ENCODE measurements around the gene TGM1.
"Not testable (repeated sequence)": the region's sequence is repeated elsewhere in the genome, so short reads cannot be mapped to it uniquely, and the experiment has no call there.

The TGM1 gene

GRCh38 chr14:24252289-24253124 is 10.5 kb downstream of the TGM1 start:
- no peak for DNase-seq

DNA sequence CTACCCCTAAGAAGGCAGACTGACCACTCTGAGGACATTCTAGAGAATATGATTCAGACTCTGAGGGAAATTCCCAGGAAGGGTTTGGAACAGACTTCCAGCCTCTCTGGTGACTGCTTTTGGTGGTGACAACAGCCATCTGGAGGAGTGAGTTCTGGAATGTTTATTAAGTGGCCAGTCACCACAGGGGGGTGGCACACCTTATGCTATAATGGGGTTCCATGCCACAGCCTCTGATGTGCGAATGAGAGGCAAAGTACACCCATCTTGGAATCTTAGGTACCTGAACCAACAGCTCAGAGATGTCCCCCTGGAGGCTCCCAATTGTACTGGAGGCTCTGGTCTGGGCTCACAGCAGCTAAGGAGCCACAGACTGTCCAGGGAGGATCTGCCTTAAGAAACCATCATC is 11.1 kb downstream of the TGM1 start:
- no peak for DNase-seq

DNA sequence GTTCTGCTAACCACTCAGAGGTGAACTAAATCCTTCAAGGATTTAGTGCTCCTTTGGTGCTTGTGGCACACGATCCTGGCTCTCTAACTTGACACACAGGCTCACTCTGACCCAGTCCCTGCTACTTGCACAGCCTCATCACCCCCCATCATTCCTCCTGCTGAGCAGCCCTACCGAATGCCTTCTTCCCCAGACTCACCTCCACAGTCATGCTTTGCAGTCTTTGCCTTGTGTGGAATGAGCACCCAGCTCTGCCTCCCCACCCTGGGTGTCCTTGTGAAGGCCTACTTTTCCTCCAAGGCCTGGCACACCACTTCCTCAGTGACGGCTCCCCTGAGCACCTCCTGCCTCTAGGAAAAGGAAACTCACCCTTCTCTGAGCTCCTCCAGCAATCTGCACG is 12.6 kb downstream of the TGM1 start:
- no peak for DNase-seq

DNA sequence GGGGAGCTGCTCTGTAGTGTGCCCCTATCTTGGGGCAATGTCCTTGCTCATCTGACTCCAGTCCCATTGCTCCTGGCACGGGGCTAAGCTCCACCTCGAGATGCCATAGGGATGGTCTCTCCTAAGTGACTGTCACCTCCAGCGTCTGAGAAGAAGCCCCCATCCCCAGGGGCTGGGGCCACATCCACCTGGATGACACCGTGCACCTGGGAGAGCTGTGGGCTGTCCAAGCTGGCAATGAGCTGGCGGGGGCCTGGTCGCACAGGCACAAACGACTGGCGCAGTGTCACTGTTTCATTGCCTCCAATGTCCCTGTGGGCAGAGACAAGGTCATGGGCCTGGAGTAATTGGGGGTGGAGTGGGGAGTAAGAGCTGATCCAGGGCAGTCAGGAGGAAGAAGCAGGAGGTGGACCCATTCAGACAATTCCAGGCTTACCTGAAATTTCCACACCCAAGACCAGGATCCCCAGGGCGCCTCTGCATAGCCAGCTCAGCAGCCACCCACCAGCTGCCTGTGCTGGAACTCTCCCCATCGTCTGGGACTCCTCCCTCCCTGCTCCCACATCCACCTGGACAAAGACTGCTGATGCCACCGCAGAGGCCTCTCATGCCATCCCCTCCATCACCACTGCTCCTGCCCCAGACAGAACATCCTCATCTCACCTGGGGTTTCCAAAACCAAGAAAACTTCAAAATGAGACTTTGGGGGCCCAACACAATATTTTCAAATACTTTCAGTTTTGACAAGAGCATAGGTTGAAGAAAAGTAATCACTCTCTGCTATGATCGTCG is 13.6 kb downstream of the TGM1 start:
- DNase-seq, result no peak

DNA sequence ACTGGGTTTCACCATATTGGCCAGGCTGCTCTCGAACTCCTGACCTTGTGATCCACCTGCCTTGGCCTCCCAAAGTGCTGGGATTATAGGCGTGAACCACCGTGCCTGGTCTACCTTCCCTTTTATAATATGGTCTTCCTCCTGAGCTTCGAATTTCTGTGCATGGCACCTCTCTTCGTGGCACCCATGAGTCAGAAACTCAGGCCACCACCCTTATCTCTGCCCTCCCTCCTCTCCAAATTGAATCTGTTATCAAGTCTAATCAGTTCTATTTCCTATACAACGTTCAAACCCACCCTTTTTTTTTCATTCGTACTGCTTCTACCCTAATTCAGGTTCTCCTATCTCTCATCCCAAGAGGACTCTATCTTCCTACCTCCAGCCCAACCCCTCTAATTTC is 15.6 kb downstream of the TGM1 start:
- no peak for DNase-seq

DNA sequence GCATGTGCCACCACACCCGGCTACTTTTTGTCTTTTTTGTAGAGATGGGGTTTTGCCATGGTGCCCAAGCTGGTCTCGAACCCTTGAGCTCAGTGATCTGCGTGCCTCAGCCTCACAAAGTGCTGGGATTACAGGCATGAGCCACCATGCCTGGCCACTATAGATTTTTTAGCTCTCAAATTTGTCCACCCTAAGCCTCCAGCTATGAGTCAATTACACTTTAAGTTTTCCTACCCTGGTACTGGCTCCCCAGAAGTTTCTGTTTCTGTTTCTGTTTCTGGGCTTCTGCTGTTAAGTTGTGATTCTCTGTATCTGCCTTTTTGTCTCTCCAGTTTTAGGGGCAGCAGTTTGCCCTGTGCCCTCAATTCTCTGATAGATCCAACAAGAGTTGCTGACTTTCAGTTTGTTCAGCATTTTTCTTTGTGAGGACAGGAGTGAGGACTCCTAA is 16.2 kb downstream of the TGM1 start:
- no peak for DNase-seq

DNA sequence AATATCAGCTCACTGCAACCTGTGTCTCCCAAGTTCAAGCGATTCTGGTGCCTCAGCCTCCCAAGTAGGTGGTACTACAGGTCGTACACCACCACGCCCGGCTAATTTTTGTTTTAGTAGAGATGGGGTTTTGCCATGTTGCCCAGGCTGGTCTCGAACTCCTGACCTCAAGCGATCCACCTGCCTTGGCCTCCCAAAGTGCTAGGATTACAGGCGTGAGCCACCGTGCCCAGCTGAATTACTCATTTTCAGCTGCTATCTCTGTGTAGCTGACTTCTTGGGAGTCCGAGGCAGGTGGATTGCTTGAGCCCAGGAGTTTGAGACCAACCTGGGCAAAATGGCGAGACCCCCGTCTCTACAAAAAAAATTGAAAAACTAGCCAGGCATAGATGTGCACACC is 17.6 kb downstream of the TGM1 start:
- DNase-seq, result not testable (repeated sequence)

DNA sequence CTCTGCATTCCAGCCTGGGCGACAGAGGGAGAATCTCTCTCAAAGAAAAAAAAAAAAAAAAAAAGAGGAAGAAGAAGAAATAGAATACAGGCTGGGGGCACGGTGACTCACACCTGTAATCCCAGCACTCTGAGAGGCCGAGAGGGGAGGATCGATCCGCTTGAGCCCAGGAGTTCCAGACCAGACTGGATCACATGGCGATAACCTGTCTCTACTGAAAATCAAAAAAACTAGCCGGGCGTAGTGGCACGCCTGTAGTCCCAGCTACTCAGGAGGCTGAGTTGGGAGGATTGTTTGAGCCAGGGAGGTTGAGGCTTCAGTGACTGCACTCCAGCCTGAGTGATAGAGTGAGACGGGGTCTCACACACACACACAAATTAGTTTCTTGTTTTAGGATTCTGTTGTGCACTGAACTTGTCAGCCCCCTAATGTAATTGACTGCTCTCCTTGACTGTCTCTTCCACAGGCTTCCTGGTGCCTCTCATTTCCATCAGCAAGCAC is 19.6 kb downstream of the TGM1 start:
- DNase-seq, result no peak

GRCh38 chr14:24241829-24242443 is 21.0 kb downstream of the TGM1 start:
- DNase-seq, result peak; percentile 91

- no peak for DNase-seq
These were observed 22.7 kb downstream of the TGM1 start for GRCh38 chr14:24240110-24240918.

DNA sequence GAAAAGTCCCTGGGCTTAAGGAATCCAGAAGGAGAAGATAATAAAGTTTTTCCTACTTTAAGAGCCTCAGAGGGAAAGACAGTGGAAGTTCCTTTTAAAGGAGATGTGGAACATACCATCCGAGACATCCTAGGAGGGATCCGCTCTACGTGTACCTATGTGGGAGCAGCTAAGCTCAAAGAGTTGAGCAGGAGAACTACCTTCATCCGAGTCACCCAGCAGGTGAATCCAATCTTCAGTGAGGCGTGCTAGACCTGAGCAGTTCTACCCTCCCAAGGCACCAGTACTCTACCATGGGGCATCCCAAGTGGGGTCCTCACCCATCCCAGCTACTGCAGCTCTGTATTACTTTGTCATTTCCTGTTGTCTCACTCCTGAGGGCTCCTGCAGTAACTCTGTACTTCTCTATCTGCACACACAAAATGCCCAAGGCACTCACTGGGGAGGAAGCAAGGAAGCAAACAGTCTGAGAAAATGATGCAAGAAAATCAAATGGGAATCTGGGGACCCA is 24.4 kb downstream of the TGM1 start:
- no peak for DNase-seq

GRCh38 chr14:24238123-24238522 is 24.9 kb downstream of the TGM1 start:
- DNase-seq, result no peak

GRCh38 chr14:24237463-24237955 is 25.5 kb downstream of the TGM1 start:
- DNase-seq, result no peak

DNA sequence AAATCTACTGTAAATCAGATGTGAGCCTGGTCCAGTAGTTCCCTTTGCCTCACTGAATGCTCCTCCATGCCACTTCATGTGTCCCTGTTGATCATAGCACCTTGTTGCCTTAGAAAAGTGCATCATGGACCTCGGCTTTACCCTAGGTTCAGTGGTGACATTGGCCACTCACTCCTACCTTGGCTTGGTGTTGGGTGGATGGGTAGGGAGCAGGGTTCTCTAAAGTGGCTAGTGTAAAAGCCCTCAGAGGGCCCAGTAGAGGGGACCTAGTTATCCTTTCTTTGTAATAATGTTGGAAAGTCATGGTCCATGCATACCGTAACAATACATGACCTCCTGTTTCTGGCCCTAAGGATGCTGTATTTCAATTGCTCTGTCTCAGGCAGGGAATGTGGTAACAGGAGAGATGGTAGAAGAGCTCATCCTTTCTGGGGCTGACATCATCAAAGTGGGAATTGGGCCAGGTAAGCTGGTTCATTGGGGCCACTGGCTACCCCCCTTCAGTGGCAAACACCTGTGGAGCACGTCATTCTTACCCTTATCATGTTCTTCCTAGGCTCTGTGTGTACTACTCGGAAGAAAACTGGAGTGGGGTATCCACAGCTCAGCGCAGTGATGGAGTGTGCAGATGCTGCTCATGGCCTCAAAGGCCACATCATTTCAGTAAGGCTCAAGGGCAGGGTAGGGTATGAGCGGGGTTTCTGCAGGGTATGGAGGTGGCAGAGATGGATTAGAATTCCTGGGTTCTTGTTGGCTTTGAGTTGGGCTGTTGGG is 26.1 kb downstream of the TGM1 start:
- no peak for DNase-seq

DNA sequence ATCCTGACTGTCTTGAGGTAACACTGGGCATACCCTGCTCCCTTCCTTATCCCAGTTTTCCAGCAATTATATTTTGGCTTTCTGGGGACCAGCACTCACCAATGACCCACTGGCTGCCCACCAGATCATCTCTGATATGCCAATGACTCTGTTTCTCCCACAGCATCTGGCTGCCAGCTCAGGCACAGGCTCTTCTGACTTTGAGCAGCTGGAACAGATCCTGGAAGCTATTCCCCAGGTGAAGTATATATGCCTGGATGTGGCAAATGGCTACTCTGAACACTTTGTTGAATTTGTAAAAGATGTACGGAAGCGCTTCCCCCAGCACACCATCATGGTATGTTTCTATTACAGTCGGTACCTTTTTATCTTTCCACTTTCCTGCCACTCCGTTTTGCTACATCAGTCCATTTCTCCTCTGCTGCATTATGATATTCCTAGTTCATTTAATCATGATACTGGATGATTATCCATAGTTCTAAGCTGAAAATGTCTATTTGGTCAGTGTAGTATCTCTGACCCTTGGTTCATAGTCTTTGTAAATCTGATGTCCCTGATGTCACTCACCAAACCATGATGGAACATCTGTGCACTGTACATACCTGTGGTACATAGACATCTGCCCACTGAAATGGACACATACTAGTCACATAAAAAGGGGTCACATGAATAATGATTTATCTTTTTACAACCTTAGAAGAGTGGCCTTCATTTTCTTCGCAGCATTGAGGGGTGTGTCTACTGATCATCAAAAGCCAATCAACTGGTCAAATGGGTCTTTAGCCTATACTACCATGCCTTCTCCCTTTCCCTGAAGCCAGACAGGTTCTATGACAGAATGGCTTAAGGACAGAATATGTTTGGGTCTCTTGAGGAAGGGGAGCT is 26.9 kb downstream of the TGM1 start:
- no peak for DNase-seq

GRCh38 chr14:24234095-24235005 is 28.6 kb downstream of the TGM1 start:
- no peak for DNase-seq

- DNase-seq, result no peak
These were observed 29.5 kb downstream of the TGM1 start for GRCh38 chr14:24233538-24233866.

GRCh38 chr14:24232645-24233537 is 30.1 kb downstream of the TGM1 start, which contains the start of gene GMPR2:
Gene GMPR2, plus strand, starts transcription at chr14:24232929. Its CDS starts 325 bp downstream, at chr14:24233254.
- peak; percentile 72 for DNase-seq

All from NCI-H1694 (cell line).